Measurements from ENCODE around the gene DGAT2.

- TF ChIP-seq CTCF (IDR thresholded peaks at IDR 0.05; ENCODE audit: low read length) (no peak), EZH2 (IDR thresholded peaks at IDR 0.05; ENCODE audit: borderline replicate concordance, low read length) (no peak)
Observed at GRCh38 chr11:75778962-75779361, 10.4 kb downstream of the DGAT2 start.

Data from OCI-LY1 (cell line).